Trophoblast cell (in vitro differentiated cells and primary cell): ENCODE results near the gene PIP5K1C.

Experiments
- DNase-seq, 2 donors: peaks; one replicate each; pipeline ENCODE4 v3.0.0-alpha.2; 2016
- H2AFZ ChIP-seq: 2 replicates; pipeline ENCODE4 v1.6.1; 2013; ENCODE audit warnings: low read length, moderate library complexity, mild to moderate bottlenecking; ENCODE audit not compliant: insufficient read depth, poor library complexity
- H2AK5ac ChIP-seq: 2 replicates; pipeline ENCODE4 v1.6.1; 2013; ENCODE audit warnings: mild to moderate bottlenecking, low read length
- H2BK120ac ChIP-seq: 2 replicates; pipeline ENCODE4 v1.6.1; 2013; ENCODE audit warnings: low read length, mild to moderate bottlenecking, moderate library complexity; ENCODE audit not compliant: insufficient read depth, poor library complexity
- H2BK12ac ChIP-seq: 2 replicates; pipeline ENCODE4 v1.6.1; 2013; ENCODE audit warnings: mild to moderate bottlenecking, low read length, moderate library complexity
- H2BK5ac ChIP-seq: 2 replicates; pipeline ENCODE4 v1.6.1; 2013; ENCODE audit warnings: low read length, low read depth, moderate library complexity, mild to moderate bottlenecking; ENCODE audit not compliant: poor library complexity
- H3K14ac ChIP-seq: 2 replicates; pipeline ENCODE4 v1.6.1; 2013; ENCODE audit warnings: mild to moderate bottlenecking, low read length
- H3K18ac ChIP-seq: 2 replicates; pipeline ENCODE4 v1.6.1; 2013; ENCODE audit warnings: mild to moderate bottlenecking, low read length
- H3K23ac ChIP-seq: 2 replicates; pipeline ENCODE4 v1.6.1; 2013; ENCODE audit warnings: low read length
- H3K27ac ChIP-seq: 2 replicates; pipeline ENCODE4 v1.5.1; 2013; ENCODE audit warnings: low read depth, mild to moderate bottlenecking, inconsistent platforms, low read length, moderate library complexity
- H3K27me3 ChIP-seq: 2 replicates; pipeline ENCODE4 v1.6.1; 2013; ENCODE audit warnings: inconsistent platforms, mild to moderate bottlenecking, low read length, moderate library complexity; ENCODE audit not compliant: insufficient read depth
- H3K36me3 ChIP-seq, 2 experiments: 1 replicate in 1 of 2; 2 replicates in 1 of 2; pipeline ENCODE4 v1.6.1; 2013; ENCODE audit warnings: low read length in 2 of 2, mild to moderate bottlenecking in 2 of 2, moderate library complexity in 1 of 2; ENCODE audit not compliant: insufficient read depth in 2 of 2, control insufficient read depth in 1 of 2
- H3K4ac ChIP-seq: 2 replicates; pipeline ENCODE4 v1.6.1; 2013; ENCODE audit warnings: low read depth, mild to moderate bottlenecking, low read length, moderate library complexity
- H3K4me1 ChIP-seq, 2 experiments: 1 replicate in 1 of 2; 2 replicates in 1 of 2; pipeline ENCODE4 v1.6.1; 2013; ENCODE audit warnings: low read length in 2 of 2, mild to moderate bottlenecking in 2 of 2, moderate library complexity in 1 of 2; ENCODE audit not compliant: insufficient read depth in 2 of 2, control insufficient read depth in 1 of 2
- H3K4me2 ChIP-seq: 2 replicates; pipeline ENCODE4 v1.6.1; 2013; ENCODE audit warnings: inconsistent platforms, mild to moderate bottlenecking, low read length, moderate library complexity
- H3K4me3 ChIP-seq: 2 replicates; pipeline ENCODE4 v1.5.1; 2013; ENCODE audit warnings: mild to moderate bottlenecking, low read depth, low read length, inconsistent platforms
- H3K79me1 ChIP-seq: one replicate; pipeline ENCODE4 v1.6.1; 2013; ENCODE audit warnings: low read length
- H3K79me2 ChIP-seq: 2 replicates; pipeline ENCODE4 v1.6.1; 2013; ENCODE audit warnings: low read length, mild to moderate bottlenecking; ENCODE audit not compliant: control insufficient read depth, insufficient read depth, poor library complexity
- H3K9ac ChIP-seq: 2 replicates; pipeline ENCODE4 v1.6.1; 2013; ENCODE audit warnings: mild to moderate bottlenecking, low read length
- H3K9me3 ChIP-seq: 2 replicates; pipeline ENCODE4 v1.6.1; 2013; ENCODE audit warnings: low read depth, mild to moderate bottlenecking, control low read depth, inconsistent platforms, low read length; ENCODE audit not compliant: insufficient read depth
- H4K12ac ChIP-seq: 2 replicates; pipeline ENCODE4 v1.6.1; 2013; ENCODE audit warnings: low read depth, mild to moderate bottlenecking, low read length, moderate library complexity
- H4K8ac ChIP-seq: 2 replicates; pipeline ENCODE4 v1.6.1; 2013; ENCODE audit warnings: low read depth, mild to moderate bottlenecking, low read length, moderate library complexity
- H4K91ac ChIP-seq: one replicate; pipeline ENCODE4 v1.6.1; 2013; ENCODE audit warnings: low read depth, mild to moderate bottlenecking, low read length, moderate library complexity
- WGBS: extraction: QIAGEN DNeasy Blood & Tissue Kit; methylation state at CpG from one replicate; pipeline ENCODE4 v1.1.7; 2013; ENCODE audit warnings: missing lambda C conversion rate; ENCODE audit not compliant: insufficient read length, insufficient coverage; ENCODE audit errors: extremely low coverage; 5-methylcytosine and 5-hydroxymethylcytosine counted together

The PIP5K1C gene

GRCh38 chr19:3615524-3616135 lies 84.6 kb downstream of the PIP5K1C start:
- H2BK120ac ChIP-seq = no peak overlapping the region
- no peak for DNase-seq
- no peak overlapping the region for H2AK5ac ChIP-seq
- no peak overlapping the region for H3K4ac ChIP-seq
- H3K36me3 ChIP-seq = peaks cover 61 to 67% of the 10 kb centered on the region in 2 experiments
- H4K91ac ChIP-seq = no peak overlapping the region
- no peaks in the 10 kb centered on the region for H3K27me3 ChIP-seq
- H3K4me1 ChIP-seq = peaks cover 0 to 6% of the 10 kb centered on the region in 2 experiments
- H2AFZ ChIP-seq = no peak overlapping the region
- no peak overlapping the region for H3K9ac ChIP-seq
- H3K4me2 ChIP-seq = no peak overlapping the region
- no peak overlapping the region for H3K18ac ChIP-seq
- no peaks in the 10 kb centered on the region for H3K79me2 ChIP-seq
- H4K8ac ChIP-seq = no peak overlapping the region
- no peak overlapping the region for H3K4me3 ChIP-seq
- H2BK12ac ChIP-seq = no peak overlapping the region
- WGBS = no CpG with 5 or more reads among the region's 26 CpGs
- H2BK5ac ChIP-seq = no peak overlapping the region
- no peaks in the 10 kb centered on the region for H3K79me1 ChIP-seq
- H3K27ac ChIP-seq = no peak overlapping the region
- no peaks in the 10 kb centered on the region for H3K9me3 ChIP-seq
- H4K12ac ChIP-seq = no peak overlapping the region
- no peak overlapping the region for H3K14ac ChIP-seq
- H3K23ac ChIP-seq = no peak overlapping the region

- H3K79me2 ChIP-seq = no peaks in the 10 kb centered on the region
- no peak overlapping the region for H4K8ac ChIP-seq
- peaks cover 0 to 6% of the 10 kb centered on the region in 2 experiments for H3K4me1 ChIP-seq
- WGBS = no CpG with 5 or more reads among the region's 18 CpGs
- no peak overlapping the region for H2BK5ac ChIP-seq
- H3K36me3 ChIP-seq = peaks cover 61 to 65% of the 10 kb centered on the region in 2 experiments
- peaks cover under 1% of the 10 kb centered on the region for H3K9me3 ChIP-seq
- no peak overlapping the region for H4K12ac ChIP-seq
- H3K27me3 ChIP-seq = no peaks in the 10 kb centered on the region
- DNase-seq = no peak
- no peak overlapping the region for H4K91ac ChIP-seq
- no peak overlapping the region for H3K18ac ChIP-seq
- H2BK120ac ChIP-seq = no peak overlapping the region
- H3K23ac ChIP-seq = no peak overlapping the region
- H3K4ac ChIP-seq = no peak overlapping the region
- no peak overlapping the region for H3K27ac ChIP-seq
- no peak overlapping the region for H3K4me2 ChIP-seq
- H3K14ac ChIP-seq = no peak overlapping the region
- no peak overlapping the region for H2AFZ ChIP-seq
- H3K79me1 ChIP-seq = no peaks in the 10 kb centered on the region
- no peak overlapping the region for H3K4me3 ChIP-seq
- no peak overlapping the region for H2AK5ac ChIP-seq
- no peak overlapping the region for H2BK12ac ChIP-seq
- no peak overlapping the region for H3K9ac ChIP-seq
These were observed 85.3 kb downstream of the PIP5K1C start for GRCh38 chr19:3614858-3615505.

GRCh38 chr19:3613818-3614661 lies 86.2 kb downstream of the PIP5K1C start:
- Histone ChIP-seq H3K14ac (no peak overlapping the region), H2BK12ac (no peak overlapping the region), H3K4me1 (peaks cover 0 to 6% of the 10 kb centered on the region in 2 experiments), H3K4ac (no peak overlapping the region), H2BK5ac (no peak overlapping the region), H3K27ac (no peak overlapping the region), H3K4me2 (no peak overlapping the region), H3K36me3 (peaks cover 53 to 57% of the 10 kb centered on the region in 2 experiments), H3K4me3 (no peak overlapping the region), H2BK120ac (no peak overlapping the region), H4K91ac (no peak overlapping the region), H3K27me3 (no peaks in the 10 kb centered on the region), H3K23ac (no peak overlapping the region), H3K18ac (no peak overlapping the region), H2AFZ (no peak overlapping the region), H2AK5ac (no peak overlapping the region), H4K8ac (no peak overlapping the region), H3K9me3 (peaks cover 2% of the 10 kb centered on the region), H3K79me1 (no peaks in the 10 kb centered on the region), H4K12ac (no peak overlapping the region), H3K79me2 (no peaks in the 10 kb centered on the region), H3K9ac (no peak overlapping the region)
- no peak for DNase-seq
- no CpG with 5 or more reads among the region's 39 CpGs for WGBS

- Histone ChIP-seq H3K4me3 (no peak overlapping the region), H3K4ac (no peak overlapping the region), H3K36me3 (peaks cover 49 to 52% of the 10 kb centered on the region in 2 experiments), H4K91ac (no peak overlapping the region), H2AFZ (no peak overlapping the region), H3K27me3 (no peaks in the 10 kb centered on the region), H2BK12ac (no peak overlapping the region), H4K12ac (no peak overlapping the region), H2AK5ac (no peak overlapping the region), H3K18ac (no peak overlapping the region), H2BK5ac (no peak overlapping the region), H3K27ac (no peak overlapping the region), H3K23ac (no peak overlapping the region), H3K14ac (no peak overlapping the region), H3K9ac (no peak overlapping the region), H3K79me2 (no peaks in the 10 kb centered on the region), H3K4me1 (no peaks in the 10 kb centered on the region), H3K9me3 (peaks cover 2% of the 10 kb centered on the region), H2BK120ac (no peak overlapping the region), H3K4me2 (no peak overlapping the region), H4K8ac (no peak overlapping the region), H3K79me1 (no peaks in the 10 kb centered on the region)
- WGBS = no CpG with 5 or more reads among the region's 79 CpGs
- no peak for DNase-seq
These were observed 87.1 kb downstream of the PIP5K1C start for GRCh38 chr19:3612901-3613741.
